HFFc6 (cell line): Measurements from ENCODE around the gene SORBS2. TPM values are rescaled to one million over a fixed set of nuclear protein-coding genes. Genes with fewer than 3 reads are reported as not detected.

ENCODE experiments used
- DNase-seq: peaks from one replicate; pipeline ENCODE4 v3.0.0-alpha.2; 2018
- H3K27ac Mint-ChIP-seq: 2 replicates; pipeline ENCODE4 v1.8.0; 2020; ENCODE audit warnings: mild to moderate bottlenecking, mixed read lengths
- H3K27me3 Mint-ChIP-seq: 2 replicates; pipeline ENCODE4 v1.8.0; 2021; ENCODE audit warnings: mild to moderate bottlenecking, moderate library complexity, mixed read lengths; ENCODE audit not compliant: insufficient read depth
- H3K36me3 Mint-ChIP-seq: 2 replicates; pipeline ENCODE4 v1.8.0; 2021; ENCODE audit warnings: low read depth, mixed read lengths
- H3K4me1 Mint-ChIP-seq: 2 replicates; pipeline ENCODE4 v1.8.0; 2020; ENCODE audit warnings: low read depth, mixed read lengths
- H3K4me3 Mint-ChIP-seq: 2 replicates; pipeline ENCODE4 v1.8.0; 2020; ENCODE audit warnings: mild to moderate bottlenecking, moderate library complexity, mixed read lengths
- H3K9me3 Mint-ChIP-seq: 2 replicates; pipeline ENCODE4 v1.8.0; 2020; ENCODE audit warnings: mild to moderate bottlenecking, mixed read lengths
- CTCF ChIP-seq: fragments of 200-600 bp; sonication (generic); IDR thresholded peaks from 2 replicates; pipeline ENCODE4 v1.5.0; 2021; ENCODE audit warnings: antibody characterized with exemption, mild to moderate bottlenecking
- total RNA-seq, 6 experiments: library from RNA; stranded (reverse); fragmentation: NEBNext Ultra II Directional; extraction: Animal tissue kit (Norgen Biotek cat#: 25700); gene quantifications; 2 replicates in 1 of 6; 3 replicates in 5 of 6; pipeline ENCODE4 v1.2.3, GENCODE V29; 2021

The SORBS2 gene
- total RNA-seq, 6 experiments from 2014 or later: 0.48 to 3.6 (median 0.72) TPM

GRCh38 chr4:185834778-185835177 lies 22.8 kb upstream of the SORBS2 start:
- no peak for DNase-seq
- H3K27me3 Mint-ChIP-seq: peaks cover 5% of the 10 kb centered on the region
- no peaks in the 10 kb centered on the region for H3K4me1 Mint-ChIP-seq
- H3K9me3 Mint-ChIP-seq: no peaks in the 10 kb centered on the region
- H3K27ac Mint-ChIP-seq: no peak overlapping the region
- H3K36me3 Mint-ChIP-seq: no peaks in the 10 kb centered on the region
- TF ChIP-seq CTCF: no peak
- H3K4me3 Mint-ChIP-seq: no peak overlapping the region

- no peaks in the 10 kb centered on the region for H3K4me1 Mint-ChIP-seq
- no peak overlapping the region for H3K4me3 Mint-ChIP-seq
- no peak for TF ChIP-seq CTCF
- H3K9me3 Mint-ChIP-seq: no peaks in the 10 kb centered on the region
- H3K27ac Mint-ChIP-seq: no peak overlapping the region
- H3K36me3 Mint-ChIP-seq: no peaks in the 10 kb centered on the region
- peaks cover 5% of the 10 kb centered on the region for H3K27me3 Mint-ChIP-seq
- DNase-seq: no peak
These were observed 22.1 kb upstream of the SORBS2 start for GRCh38 chr4:185834088-185834487.

- Mint-ChIP-seq H3K9me3 (no peaks in the 10 kb centered on the region), H3K4me1 (no peaks in the 10 kb centered on the region), H3K27ac (no peak overlapping the region), H3K4me3 (no peak overlapping the region), H3K27me3 (peaks cover 5% of the 10 kb centered on the region), H3K36me3 (no peaks in the 10 kb centered on the region)
- DNase-seq: no peak
- TF ChIP-seq CTCF: no peak
These were observed 21.1 kb upstream of the SORBS2 start for GRCh38 chr4:185833055-185833598.

- H3K9me3 Mint-ChIP-seq: no peaks in the 10 kb centered on the region
- DNase-seq: no peak
These were observed 19.3 kb upstream of the SORBS2 start for GRCh38 chr4:185831125-185831815.

GRCh38 chr4:185830263-185830994 lies 18.4 kb upstream of the SORBS2 start:
- Mint-ChIP-seq H3K4me3 (no peak overlapping the region), H3K4me1 (no peaks in the 10 kb centered on the region), H3K9me3 (no peaks in the 10 kb centered on the region), H3K36me3 (no peaks in the 10 kb centered on the region), H3K27ac (no peak overlapping the region), H3K27me3 (peaks cover 5% of the 10 kb centered on the region)
- no peak for DNase-seq
- TF ChIP-seq CTCF: no peak

More at GRCh38 chr4:185831125-185831815, 19.3 kb upstream of the SORBS2 start:
- H3K4me3 Mint-ChIP-seq: no peak overlapping the region
- H3K27me3 Mint-ChIP-seq: peaks cover 5% of the 10 kb centered on the region
- TF ChIP-seq CTCF: no peak
- H3K4me1 Mint-ChIP-seq: no peaks in the 10 kb centered on the region
- H3K36me3 Mint-ChIP-seq: no peaks in the 10 kb centered on the region
- no peak overlapping the region for H3K27ac Mint-ChIP-seq
